HG03108 (cell line): ENCODE data around the gene RERE.

Source experiments
- ATAC-seq: cut with Tn5 transposase; IDR thresholded peaks from one replicate; pipeline ENCODE4 v1.9.1; 2021; ENCODE audit warnings: moderate library complexity; ENCODE audit not compliant: unreplicated experiment

RERE gene

DNA sequence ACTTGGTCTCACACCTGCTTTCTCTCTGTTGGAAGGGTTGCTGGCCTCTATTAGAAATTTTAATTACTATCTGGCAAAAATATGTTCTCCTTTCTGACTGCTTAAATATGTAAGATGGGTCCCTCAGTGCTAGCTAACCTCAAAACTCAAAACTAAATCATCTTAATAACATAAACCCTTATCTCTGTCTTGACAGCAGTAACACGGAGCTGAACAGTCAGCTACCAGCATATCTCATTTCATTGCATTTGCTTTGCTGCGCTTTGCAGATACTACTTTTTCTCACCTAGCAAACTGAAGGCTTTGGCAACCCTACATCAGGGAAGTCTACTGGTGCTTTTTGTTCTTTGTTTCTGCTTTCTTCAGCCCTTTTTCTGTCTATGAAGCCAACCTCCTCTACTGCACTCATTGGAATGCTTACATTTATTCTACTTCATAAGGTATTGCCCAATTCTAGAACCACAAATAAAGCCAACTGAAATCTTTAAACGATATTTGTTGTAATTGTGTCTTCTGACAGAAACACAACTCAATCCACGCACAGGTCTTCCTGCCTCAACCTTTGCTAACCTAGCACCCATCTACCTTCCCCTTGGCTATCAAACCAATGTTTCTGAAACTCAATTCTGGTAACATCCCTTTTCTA lies 95.6 kb downstream of the RERE start:
- ATAC-seq, result no peak

DNA sequence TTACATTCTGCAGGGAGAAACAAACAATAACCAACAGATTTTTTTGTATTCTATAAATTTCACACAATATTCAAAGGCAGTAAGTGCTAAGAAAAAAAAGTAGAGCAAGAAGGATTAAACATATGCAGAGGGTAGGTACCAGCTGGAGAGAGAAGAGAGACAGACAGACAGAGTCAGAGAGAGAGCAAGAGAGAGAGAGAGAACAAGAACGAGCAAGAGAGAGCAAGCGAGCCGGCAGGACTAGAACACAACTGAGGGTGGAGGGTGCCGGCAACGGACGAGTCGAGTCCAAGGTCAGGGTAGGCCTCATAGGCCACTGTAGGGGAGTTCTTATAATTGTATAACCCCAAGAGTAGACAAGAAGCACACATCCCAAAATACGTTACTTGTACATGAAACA lies 97.1 kb downstream of the RERE start:
- no peak for ATAC-seq

DNA sequence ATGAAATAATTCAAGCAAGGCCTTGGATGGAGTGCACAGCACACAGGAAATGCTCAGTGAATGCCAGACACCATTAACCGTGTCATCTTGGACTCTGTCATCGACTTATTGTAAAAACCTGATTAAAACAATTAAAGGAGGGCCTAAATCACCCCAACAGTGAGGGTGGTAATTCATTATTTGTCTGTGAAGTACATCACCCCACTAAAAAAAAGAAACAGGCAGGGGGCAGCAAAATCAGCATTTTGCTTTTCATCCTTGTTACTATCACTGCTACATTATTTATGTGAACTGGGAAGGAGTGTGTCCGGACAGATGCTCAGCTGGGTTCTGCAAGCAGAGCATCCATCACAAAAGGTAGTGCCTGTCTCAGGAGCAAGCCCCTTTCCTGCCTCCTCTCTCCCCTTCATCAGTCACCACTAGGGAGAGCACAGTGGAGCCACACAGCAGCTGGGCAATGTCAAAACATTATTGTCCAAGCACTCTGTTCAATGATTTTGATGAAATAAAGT lies 98.5 kb downstream of the RERE start:
- no peak for ATAC-seq

DNA sequence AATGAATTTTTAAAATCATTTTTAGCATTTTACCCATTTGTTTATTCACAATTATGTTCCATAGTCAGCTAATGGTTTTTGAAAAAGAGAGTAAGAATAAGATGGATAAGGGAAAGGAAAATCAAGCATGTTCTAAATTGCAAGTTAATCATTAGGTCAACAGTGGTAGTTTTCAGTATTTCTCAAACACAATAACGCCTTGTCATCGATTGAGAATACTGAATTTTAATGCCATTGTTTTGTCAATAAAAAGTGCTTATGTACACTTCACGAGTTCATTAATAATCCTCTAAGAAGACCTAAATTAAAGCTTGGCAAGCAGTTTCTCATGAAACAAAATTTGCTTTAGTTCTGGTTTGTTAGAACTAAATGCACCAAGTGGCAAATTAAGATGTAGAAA lies 100.3 kb downstream of the RERE start:
- ATAC-seq, result no peak

DNA sequence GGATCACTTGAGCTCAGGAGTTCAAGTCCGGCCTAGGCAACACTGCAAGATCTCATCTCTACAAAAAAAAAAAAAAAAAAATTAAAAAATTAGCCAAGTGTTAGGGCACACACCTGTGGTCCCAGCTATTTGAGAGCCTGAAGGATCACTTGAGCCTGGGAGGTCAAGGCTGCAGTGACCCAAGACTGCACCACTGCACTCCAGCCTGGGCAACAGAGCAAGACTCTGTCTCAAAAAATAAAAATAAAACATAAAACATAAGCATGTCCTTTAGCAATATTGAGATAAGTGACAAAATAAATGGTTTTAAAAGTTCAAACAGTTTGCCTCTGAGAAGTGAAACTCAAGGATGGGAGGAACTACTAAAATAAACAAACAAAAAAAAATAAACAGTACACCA lies 101.2 kb downstream of the RERE start:
- no peak for ATAC-seq

DNA sequence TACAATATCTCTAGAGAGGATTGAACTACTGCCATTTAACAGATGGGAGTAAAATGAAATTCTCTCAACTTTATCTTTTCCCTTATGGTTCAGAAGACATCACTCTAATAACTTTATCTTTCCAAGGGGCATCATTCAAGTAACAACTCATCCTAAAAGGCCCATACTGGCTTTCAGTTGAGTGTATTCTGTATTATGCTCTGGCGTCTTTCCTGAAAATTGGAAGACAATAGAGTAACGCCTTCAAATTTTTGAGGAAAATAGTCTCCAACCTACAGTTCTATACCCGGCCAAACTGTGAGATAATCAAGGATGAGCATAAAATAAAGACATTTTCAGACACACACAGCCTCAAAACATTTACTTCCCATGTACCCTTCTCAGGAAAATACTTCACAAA lies 103.3 kb downstream of the RERE start:
- ATAC-seq, result no peak

DNA sequence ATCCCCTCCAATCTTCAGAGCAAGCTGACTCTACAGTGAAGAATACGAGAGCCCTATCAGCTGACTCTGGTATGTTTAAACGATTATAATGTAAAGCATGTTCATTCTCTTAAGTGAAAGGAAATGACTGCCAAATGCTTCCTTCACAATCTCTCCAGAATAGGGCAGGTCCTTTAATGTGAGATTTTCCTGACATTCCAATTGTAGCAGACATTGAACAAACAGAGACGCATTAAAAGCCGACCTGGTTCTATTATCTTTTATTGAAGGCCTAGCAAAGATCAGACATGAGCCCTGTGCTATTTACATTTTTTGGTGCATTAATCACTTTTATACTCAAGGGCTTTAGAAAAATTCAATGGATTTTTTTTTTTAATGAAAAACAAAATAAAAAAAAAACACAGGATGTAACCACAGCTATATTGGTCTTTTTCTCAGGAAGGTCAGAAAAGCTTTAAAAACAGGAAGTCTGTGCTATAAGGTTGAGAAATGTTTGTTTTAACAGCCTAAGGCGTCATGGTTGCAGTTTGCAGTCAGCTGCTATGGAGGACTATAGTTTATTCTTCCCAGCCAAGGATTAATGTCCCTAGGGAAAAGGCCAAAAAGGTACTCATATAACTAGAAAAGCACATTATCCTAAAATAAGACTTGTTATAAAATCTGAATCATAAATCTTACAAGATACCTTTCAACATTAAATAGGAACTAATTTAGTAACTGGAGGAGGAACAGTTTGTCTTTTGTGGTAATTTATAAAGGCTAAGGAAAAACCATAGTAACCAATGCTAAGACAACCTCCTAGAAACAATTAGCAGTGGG lies 104.8 kb downstream of the RERE start:
- peak; percentile 45 for ATAC-seq

DNA sequence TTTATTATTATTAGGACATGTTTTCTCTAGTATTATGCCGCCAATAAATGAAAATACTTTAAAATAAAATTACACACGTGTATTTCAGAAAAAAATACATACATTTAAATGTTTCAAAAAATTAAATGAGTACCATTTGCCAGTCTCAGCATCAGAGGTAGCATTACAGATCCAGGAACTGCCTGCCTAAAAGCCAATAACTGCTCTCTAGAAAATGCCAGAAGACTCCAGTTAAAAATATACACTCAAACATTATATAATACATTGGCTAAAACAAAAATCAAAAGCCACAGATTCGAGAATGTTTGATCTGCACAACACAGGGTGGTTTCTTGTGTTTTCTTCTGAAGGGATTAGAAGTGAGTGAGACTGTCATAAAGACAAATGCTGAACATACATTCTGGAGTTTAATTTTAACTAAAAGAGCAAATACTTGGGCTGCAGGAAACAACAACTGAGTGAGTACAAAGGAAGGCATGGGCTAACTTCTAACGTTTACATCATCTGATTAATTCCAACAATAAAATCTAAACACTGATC lies 105.5 kb downstream of the RERE start:
- ATAC-seq, result no peak

DNA sequence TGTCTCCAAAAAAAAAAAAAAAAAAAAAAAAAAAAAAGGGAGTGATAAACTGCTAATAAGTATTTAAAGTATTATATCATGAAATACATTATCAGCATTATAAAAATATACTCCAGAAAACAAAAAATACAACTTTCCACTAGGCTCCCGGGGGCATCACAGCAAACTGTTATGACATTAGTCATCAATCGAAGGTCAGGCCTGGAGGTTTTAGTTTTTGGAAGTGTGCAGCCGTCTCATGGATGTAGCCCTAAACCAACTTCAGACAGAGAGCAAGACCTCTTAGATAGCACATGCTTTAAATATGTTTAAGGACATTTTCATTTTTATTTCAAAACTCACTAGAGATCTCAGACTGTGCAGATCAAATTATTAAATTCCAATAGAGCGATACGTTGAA lies 106.3 kb downstream of the RERE start:
- ATAC-seq, result no peak

DNA sequence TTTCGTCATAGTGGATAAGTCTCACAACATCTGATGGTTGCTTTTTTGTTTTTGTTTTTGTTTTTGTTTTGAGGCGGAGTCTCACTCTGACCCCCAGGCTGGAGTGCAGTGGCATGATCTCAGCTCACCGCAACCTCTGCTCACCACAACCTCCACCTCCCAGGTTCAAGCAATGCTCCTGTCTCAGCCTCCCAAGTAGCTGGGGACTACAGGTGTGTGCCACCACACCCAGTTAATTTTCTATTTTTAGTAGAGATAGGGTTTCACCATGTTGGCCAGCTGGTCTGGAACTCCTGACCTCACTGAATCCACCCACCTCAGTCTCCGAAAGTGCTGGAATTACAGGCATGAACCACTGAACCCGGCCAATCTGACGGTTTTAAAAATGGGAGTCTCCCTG lies 109.2 kb downstream of the RERE start:
- ATAC-seq, result no peak

DNA sequence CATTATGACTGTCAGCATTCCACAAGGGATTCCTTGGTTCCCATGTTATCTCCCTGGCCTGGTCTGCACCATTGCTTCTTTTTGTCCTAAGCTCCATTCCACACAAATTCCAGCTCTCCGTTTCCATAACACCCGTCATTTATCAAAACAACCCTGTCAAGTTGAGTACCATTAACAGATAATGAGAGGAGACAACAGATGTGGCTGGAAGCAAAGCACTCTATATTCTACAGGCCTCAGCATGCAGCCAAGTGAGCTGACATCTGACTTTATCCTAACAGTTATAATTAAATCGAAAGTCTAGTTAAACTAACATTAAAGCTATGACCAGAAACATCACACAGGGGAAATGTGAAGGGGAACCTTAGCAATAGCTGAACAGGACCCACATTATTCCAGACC lies 110.4 kb downstream of the RERE start:
- ATAC-seq, result no peak

DNA sequence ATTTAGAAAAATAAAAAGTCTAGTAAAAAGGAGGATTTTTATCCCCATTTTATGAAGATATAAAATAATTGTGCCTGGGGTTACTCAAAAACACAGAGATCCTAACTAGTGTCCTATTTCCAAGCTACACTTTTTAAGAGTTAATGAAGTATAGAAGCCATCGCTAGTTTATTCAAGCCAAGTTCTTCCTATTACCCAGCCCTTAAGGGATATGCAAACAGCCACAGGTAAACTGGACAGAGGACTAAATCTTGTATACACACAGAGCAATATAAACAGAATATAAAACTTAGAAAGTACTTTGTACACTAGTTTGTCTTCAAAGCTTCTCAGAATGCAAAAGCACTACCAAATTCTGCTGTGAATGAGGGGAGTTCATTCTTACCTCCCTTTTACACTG lies 111.1 kb downstream of the RERE start:
- ATAC-seq, result no peak

DNA sequence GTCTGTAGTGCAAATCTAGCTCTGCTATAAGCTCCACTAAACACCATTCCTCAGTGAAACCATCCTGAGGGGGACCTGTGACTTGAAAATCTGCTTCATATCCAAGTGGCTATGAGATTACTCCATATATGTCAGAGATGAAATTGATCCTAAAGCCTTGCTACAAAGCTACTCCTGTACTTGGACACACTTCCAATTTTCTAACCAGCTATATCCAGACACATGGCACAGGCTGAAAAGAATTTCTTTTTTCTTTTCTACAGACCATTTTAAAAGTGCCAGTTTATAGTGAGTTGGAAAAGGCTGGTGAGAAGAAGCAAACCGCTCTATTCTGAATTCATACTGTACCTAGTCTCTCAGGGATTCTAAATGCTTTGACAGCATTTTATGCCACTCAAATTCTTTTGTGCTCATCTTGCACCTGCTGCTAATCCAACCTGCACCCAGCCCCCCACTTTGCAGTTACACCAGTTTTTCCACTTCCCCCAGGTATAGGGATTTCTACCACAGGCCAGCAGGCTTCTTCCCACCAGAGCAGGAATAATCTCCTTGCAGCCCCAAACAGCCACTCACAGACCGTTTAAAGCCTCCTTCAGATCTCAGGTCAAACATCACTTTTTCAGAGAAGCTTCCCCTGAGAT lies 112.5 kb downstream of the RERE start:
- no peak for ATAC-seq

DNA sequence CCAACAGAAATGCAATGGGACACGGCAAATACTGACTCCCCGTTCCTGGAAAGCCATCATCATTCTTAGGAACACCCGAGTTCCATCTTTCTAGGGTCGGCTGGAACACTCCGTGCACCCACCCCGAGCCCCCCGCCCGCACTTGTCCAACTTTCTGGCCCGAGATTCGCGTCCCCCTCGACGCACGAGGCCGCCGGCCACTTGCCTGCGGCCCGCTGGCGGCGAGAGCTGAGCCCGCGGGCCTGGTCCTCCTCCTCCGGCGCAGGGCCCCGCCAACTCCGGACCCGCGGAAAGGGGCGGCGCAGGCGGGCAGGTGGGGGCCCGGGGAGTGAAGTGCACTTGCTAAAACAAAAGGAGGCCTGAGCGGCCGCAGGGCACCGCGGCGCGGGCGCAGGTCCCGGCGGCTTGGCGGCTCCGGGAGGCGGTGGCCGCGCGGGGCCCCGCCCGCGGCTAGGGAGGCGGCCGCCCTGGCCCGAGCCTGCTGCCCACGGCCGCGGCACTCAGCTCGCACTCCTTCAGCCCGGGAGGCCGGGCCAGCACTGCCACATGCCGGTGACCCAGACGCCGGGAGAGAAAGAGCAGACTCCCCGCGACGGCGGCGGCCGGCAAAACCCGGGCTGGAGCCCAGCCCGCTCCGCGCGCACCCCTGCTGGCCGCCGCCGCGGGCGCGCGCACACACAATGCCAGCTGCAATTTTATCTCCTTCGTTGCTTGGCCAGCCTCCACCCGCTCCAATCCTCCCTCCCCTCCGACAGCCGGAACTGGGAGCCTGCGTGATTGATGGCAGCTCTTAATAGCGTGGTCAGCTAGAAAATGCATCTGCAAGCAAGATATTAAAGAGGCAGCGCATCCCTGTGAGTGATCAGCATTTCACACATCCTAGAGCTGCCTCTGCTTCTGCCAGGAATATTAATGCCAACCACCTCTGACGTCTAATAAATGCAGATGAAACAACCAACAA lies 114.3 kb downstream of the RERE start:
- peak; percentile 64 for ATAC-seq

DNA sequence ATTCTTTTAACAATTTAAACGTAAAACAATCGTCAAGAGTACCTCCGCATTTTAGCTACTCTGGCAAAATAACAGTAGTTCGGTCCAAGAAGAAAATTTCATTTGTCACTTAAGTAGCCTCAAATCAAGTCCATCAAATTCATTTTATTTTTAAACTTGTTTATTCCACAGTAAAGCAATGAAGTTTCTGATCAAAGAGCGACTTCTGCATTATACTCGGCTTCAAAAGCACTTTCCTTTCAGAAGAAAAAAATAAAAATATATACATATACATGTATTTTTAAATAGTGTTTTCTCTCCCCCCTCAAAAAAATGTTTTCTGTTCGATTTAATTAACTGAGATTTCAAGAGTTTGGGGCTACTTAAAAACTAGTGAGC lies 115.0 kb downstream of the RERE start:
- no peak for ATAC-seq

DNA sequence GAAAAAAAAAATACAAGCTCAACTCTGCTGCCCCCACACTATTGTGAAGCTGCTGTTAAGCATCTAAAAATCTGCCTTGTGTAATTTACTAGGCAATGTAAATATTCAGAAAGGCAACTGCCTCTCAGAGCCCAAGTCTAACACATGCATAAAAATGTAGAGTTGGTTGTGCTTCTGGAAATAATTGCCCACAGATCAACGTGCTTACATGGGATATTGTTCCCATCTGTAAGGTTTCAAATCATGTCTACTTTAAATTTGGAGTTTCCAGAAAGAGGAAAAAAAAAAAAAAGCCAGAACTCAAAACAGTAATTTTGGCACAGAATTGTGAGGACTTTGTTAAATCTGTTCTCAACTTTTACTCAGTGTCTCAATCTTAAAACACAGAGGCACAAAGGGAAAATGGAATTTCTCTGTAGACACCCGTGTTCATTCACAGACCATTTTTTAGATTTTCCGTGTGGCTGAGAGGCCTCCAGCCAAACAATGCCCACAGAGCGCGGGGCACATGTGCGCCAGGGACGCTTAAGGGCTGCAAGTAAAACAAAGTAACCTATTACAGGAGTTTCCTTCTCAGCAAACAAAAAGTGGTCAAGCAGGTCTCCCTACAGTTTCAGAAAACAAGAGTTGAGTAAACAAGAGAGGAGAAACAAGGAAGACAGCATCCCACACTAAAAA lies 115.5 kb downstream of the RERE start:
- no peak for ATAC-seq

DNA sequence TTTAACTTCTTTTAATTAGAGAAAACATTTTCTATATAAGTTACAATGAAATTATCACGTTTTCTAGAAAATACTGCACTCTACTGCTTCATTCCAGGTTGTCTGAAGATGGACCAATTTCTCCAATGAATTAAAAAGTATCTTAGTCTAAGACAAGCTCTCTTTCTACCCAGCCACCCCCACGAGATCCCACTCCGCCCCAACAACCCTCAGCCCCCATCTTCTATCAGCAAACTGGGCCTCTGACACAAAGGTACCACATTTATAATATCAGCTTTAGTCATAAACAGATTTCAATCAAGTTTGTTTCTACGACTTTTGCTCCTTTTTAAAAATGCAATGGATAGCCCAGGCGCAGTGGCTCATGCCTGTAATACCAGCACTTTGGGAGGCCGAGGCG lies 117.8 kb downstream of the RERE start:
- no peak for ATAC-seq

DNA sequence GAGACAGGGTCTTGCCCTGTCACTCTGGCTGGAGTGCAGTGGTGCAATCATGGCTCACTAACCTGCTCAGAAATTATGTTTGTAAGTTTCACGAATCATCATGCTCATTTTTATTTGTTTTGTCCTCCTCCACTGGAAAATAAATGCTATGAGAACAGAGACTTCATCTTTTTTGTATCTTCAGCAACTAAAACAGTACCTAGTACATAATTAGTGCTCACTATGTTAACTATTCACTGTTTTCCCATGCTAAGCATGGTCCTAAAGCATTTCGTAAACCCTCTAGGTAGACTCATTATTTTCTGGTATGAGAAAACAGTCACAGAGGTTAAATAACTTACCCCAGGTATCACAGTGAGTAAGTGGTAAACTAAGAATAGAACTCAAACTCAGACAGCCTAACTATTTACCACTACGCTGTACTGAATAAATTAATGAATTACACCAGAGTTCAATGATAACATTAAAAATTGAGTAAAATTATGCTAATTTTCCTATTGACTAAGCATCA lies 118.4 kb downstream of the RERE start:
- ATAC-seq, result no peak

DNA sequence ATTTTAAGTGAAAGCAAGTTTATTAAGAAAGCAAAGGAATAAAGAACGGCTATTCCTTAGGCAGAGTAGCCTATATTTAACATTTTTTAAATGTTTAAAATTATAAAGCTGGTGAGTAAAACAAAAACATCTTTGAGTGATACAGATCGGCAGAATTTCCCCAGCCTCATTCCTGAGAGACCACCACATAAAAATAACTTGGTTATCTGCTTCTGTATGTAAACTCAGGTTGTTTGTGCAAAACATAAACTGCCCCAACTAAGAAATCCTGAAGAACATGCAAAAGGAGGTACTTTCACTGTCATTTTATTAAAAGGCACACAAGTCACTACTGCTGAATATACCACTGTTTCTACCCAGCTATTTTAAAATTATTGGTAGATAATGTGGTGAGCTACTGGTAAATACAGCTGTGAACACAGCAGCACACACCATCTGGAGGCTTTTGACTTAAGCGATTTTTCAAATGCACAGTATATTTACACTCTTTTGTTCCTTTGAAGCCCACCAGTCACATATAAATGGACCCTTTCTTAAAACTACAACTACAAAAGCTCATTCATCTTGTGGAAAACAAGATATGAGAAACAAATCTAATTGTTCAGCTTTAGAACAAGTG lies 119.3 kb downstream of the RERE start:
- ATAC-seq, result no peak
